Neural progenitor cell (in vitro differentiated cells): ENCODE data around the gene ZNF547.

Experiments used
- CTCF ChIP-seq: fragments of 200-600 bp; sonication (generic); IDR thresholded peaks from 2 replicates; pipeline ENCODE4 v1.5.1; 2017; ENCODE audit warnings: antibody characterized with exemption, mild to moderate bottlenecking
- EZH2 ChIP-seq: fragments of 200-600 bp; sonication (generic); IDR thresholded peaks from 2 replicates; pipeline ENCODE4 v1.6.1; 2017; ENCODE audit warnings: antibody characterized with exemption, mild to moderate bottlenecking, moderate library complexity

DNA sequence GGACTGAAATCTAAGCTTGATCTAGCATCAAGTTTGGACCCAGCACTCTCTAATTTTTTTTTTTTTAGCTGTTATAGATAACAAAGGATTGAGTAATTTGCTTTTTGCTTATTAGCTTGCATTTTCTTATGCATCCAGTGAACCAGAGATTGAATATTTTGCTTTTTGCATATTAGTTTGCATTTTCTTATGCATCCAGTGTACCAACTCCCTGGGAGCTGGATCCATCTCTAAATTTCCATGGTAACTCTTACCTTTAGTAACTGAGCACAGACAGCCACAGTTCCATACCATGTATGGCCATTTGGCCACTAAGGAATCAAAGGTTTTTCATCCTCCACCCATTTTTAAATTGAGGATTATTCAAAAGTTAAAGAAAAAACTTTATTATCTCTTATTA, 17.6 kb downstream of the ZNF547 start:
- TF ChIP-seq CTCF (no peak), EZH2 (no peak)
